HEK293T (cell line): ENCODE results near the gene MAMLD1.

Experiments
- ARNT ChIP-seq: fragments of 450-650 bp; IDR thresholded peaks from 2 replicates; pipeline ENCODE4 v1.6.1; 2017; ENCODE audit warnings: mild to moderate bottlenecking
- ELF4 ChIP-seq: fragments of 450-650 bp; IDR thresholded peaks from 2 replicates; pipeline ENCODE4 v1.6.1; 2017; ENCODE audit warnings: antibody characterized with exemption
- FOXA1 ChIP-seq: fragments of 450-650 bp; IDR thresholded peaks from 2 replicates; pipeline ENCODE4 v1.6.1; 2016; ENCODE audit warnings: mild to moderate bottlenecking
- FOXK2 ChIP-seq: fragments of 450-650 bp; IDR thresholded peaks from 2 replicates; pipeline ENCODE4 v1.6.1; 2016; ENCODE audit warnings: mild to moderate bottlenecking
- FOXM1 ChIP-seq: fragments of 450-650 bp; IDR thresholded peaks from 2 replicates; pipeline ENCODE4 v1.6.1; 2017; ENCODE audit warnings: mild to moderate bottlenecking, borderline replicate concordance
- NFRKB ChIP-seq: fragments of 450-650 bp; IDR thresholded peaks from 2 replicates; pipeline ENCODE4 v1.6.1; 2016; ENCODE audit warnings: mild to moderate bottlenecking, moderate library complexity
- SP1 ChIP-seq: fragments of 450-650 bp; IDR thresholded peaks from 2 replicates; pipeline ENCODE4 v1.6.1; 2017
- SUZ12 ChIP-seq: fragments of 450-650 bp; IDR thresholded peaks from 2 replicates; pipeline ENCODE4 v1.6.1; 2016; ENCODE audit warnings: mild to moderate bottlenecking

- no peak for TF ChIP-seq SUZ12
- TF ChIP-seq SP1: no peak
- no peak for TF ChIP-seq FOXM1
- no peak for TF ChIP-seq ARNT
- TF ChIP-seq ELF4: no peak
- no peak for TF ChIP-seq NFRKB
- no peak for TF ChIP-seq FOXA1
- TF ChIP-seq FOXK2: no peak
Observed at GRCh38 chrX:150508451-150509367, 145.6 kb downstream of the MAMLD1 start.
